Measurements from ENCODE around the gene NHSL1. TPM values are rescaled to one million over a fixed set of nuclear protein-coding genes. Genes with fewer than 3 reads are reported as not detected.

The NHSL1 gene
- total RNA-seq, 1 donor from 2014 or later = 23.1 TPM

DNA sequence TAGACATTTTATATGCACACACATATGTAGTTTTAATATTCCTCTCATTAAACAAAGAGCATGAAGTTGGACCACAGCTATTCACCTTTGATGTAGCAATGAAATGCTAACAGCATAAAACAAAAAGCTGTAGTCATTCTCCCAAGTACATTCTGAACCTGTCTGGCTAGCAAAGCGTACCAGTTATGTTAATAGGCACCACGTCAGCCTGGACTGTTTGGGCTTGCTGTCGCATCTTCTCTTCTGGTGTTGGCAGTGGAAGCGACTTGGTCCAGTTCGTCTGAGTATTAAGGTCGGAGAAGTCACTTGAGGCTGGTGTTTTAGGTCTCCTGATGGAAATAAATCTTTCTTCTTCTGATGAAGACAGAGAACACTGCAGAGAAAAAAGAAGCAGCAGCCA lies 52.5 kb downstream of the NHSL1 start:
- Histone ChIP-seq H3K9me3 (no peaks in the 10 kb centered on the region), H3K4me1 (no peaks in the 10 kb centered on the region), H3K27ac (no peak overlapping the region), H3K36me3 (no peaks in the 10 kb centered on the region), H3K4me3 (no peak overlapping the region), H3K27me3 (no peaks in the 10 kb centered on the region)
- TF ChIP-seq POLR2A (IDR thresholded peaks at IDR 0.05) (no peak), CTCF (IDR thresholded peaks at IDR 0.05) (no peak), POLR2AphosphoS5 (IDR thresholded peaks at IDR 0.05; ENCODE audit: insufficient read depth in 1 of 2, low read depth in 1 of 2) (no peak)
- DNase-seq (ENCODE audit: extremely low spot score in 2 of 2) = no peak
- intact Hi-C loops (cut with DNase I) = no loop called here

GRCh38 chr6:138443979-138444378 lies 55.3 kb downstream of the NHSL1 start:
- no peaks in the 10 kb centered on the region for H3K4me1 ChIP-seq
- no peak for TF ChIP-seq CTCF (IDR thresholded peaks at IDR 0.05)
- TF ChIP-seq POLR2A (IDR thresholded peaks at IDR 0.05) = no peak
- no peak for TF ChIP-seq POLR2AphosphoS5 (IDR thresholded peaks at IDR 0.05; ENCODE audit: insufficient read depth in 1 of 2, low read depth in 1 of 2)
- no peak overlapping the region for H3K4me3 ChIP-seq
- no peak overlapping the region for H3K27ac ChIP-seq
- intact Hi-C loops (cut with DNase I) = no loop called here
- H3K27me3 ChIP-seq = no peaks in the 10 kb centered on the region
- no peak for DNase-seq (ENCODE audit: extremely low spot score in 2 of 2)
- no peaks in the 10 kb centered on the region for H3K9me3 ChIP-seq
- H3K36me3 ChIP-seq = no peaks in the 10 kb centered on the region

DNA sequence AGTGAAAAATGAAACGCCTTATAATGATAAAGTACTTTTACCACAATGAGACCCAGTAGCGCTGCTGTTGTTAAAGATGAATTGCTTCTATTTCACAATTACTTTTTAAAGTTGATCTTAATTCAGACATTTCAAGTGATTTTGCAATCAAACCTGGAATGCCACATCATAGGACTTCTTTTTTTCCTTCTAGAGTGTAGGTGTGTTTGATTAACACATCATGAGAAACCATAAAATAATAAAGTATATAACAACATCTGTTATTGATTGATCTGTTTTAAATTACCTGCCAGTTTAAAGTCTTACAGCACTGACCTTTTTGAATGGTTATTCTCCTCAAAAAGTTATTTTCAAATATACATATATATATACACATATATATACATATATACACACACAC lies 56.6 kb downstream of the NHSL1 start:
- H3K27me3 ChIP-seq = no peaks in the 10 kb centered on the region
- no peak overlapping the region for H3K4me3 ChIP-seq
- no peaks in the 10 kb centered on the region for H3K36me3 ChIP-seq
- intact Hi-C loops (cut with DNase I) = no loop called here
- H3K9me3 ChIP-seq = no peaks in the 10 kb centered on the region
- no peaks in the 10 kb centered on the region for H3K4me1 ChIP-seq
- TF ChIP-seq POLR2AphosphoS5 (IDR thresholded peaks at IDR 0.05; ENCODE audit: insufficient read depth in 1 of 2, low read depth in 1 of 2) (no peak), CTCF (IDR thresholded peaks at IDR 0.05) (no peak), POLR2A (IDR thresholded peaks at IDR 0.05) (no peak)
- no peak for DNase-seq (ENCODE audit: extremely low spot score in 2 of 2)
- H3K27ac ChIP-seq = no peak overlapping the region

GRCh38 chr6:138441965-138442364 lies 57.3 kb downstream of the NHSL1 start:
- Histone ChIP-seq H3K4me3 (no peak overlapping the region), H3K27ac (no peak overlapping the region), H3K9me3 (no peaks in the 10 kb centered on the region), H3K4me1 (no peaks in the 10 kb centered on the region), H3K36me3 (no peaks in the 10 kb centered on the region), H3K27me3 (no peaks in the 10 kb centered on the region)
- TF ChIP-seq CTCF (IDR thresholded peaks at IDR 0.05) = no peak
- TF ChIP-seq POLR2A (IDR thresholded peaks at IDR 0.05) = no peak
- TF ChIP-seq POLR2AphosphoS5 (IDR thresholded peaks at IDR 0.05; ENCODE audit: insufficient read depth in 1 of 2, low read depth in 1 of 2) = no peak
- no peak for DNase-seq (ENCODE audit: extremely low spot score in 2 of 2)
- intact Hi-C loops (cut with DNase I) = no loop called here

- Histone ChIP-seq H3K4me3 (no peak overlapping the region), H3K4me1 (no peaks in the 10 kb centered on the region), H3K27me3 (no peaks in the 10 kb centered on the region), H3K36me3 (no peaks in the 10 kb centered on the region), H3K27ac (no peak overlapping the region), H3K9me3 (no peaks in the 10 kb centered on the region)
- no peak for DNase-seq (ENCODE audit: extremely low spot score in 2 of 2)
- intact Hi-C loops (cut with DNase I) = no loop called here
- TF ChIP-seq POLR2A (IDR thresholded peaks at IDR 0.05) (no peak), CTCF (IDR thresholded peaks at IDR 0.05) (no peak), POLR2AphosphoS5 (IDR thresholded peaks at IDR 0.05; ENCODE audit: insufficient read depth in 1 of 2, low read depth in 1 of 2) (no peak)
Observed at GRCh38 chr6:138440758-138441357, 58.4 kb downstream of the NHSL1 start.
